Renal pelvis (tissue), 4 donors: Measurements from ENCODE around the gene MAP7D1. TPM values are rescaled to one million over a fixed set of nuclear protein-coding genes. Genes with fewer than 3 reads are reported as not detected.

Experiments
- DNase-seq: peaks from one replicate; pipeline ENCODE4 v3.0.0-alpha.2; 2013
- polyA plus RNA-seq, 3 donors: library from polyadenylated mRNA; unstranded; fragments of 120-200 nt; gene quantifications; one replicate each; pipeline ENCODE4 v1.2.1, GENCODE V29; 2013; ENCODE audit not compliant: insufficient read length in 3 of 3

The MAP7D1 gene
- polyA plus RNA-seq, 3 donors = 55.1 to 72.4 (median 67.5) TPM

- DNase-seq = no peak
Observed at GRCh38 chr1:36125129-36125991, 30.6 kb upstream of the MAP7D1 start, which contains the start of gene COL8A2. TSS of gene COL8A2 (minus strand) at chr1:36125222. CDS start at chr1:36100242, 24,980 bp downstream.

- no peak for DNase-seq
Observed at GRCh38 chr1:36126005-36126716, 29.8 kb upstream of the MAP7D1 start.

GRCh38 chr1:36126797-36127500 lies 29.0 kb upstream of the MAP7D1 start:
- DNase-seq = no peak

- DNase-seq = no peak
Observed at GRCh38 chr1:36128126-36128904, 27.6 kb upstream of the MAP7D1 start.

- no peak for DNase-seq
Observed at GRCh38 chr1:36128905-36129206, 27.1 kb upstream of the MAP7D1 start.

GRCh38 chr1:36132029-36132428 lies 23.9 kb upstream of the MAP7D1 start:
- DNase-seq = no peak

GRCh38 chr1:36133484-36133883 lies 22.5 kb upstream of the MAP7D1 start:
- no peak for DNase-seq

- DNase-seq = no peak
Observed at GRCh38 chr1:36134031-36134430, 21.9 kb upstream of the MAP7D1 start.

GRCh38 chr1:36134505-36135329 lies 21.2 kb upstream of the MAP7D1 start:
- peak; percentile 63 for DNase-seq

GRCh38 chr1:36135330-36135667 lies 20.7 kb upstream of the MAP7D1 start:
- DNase-seq = no peak

- no peak for DNase-seq
Observed at GRCh38 chr1:36135796-36136195, 20.2 kb upstream of the MAP7D1 start.

- no peak for DNase-seq
Observed at GRCh38 chr1:36136535-36136934, 19.4 kb upstream of the MAP7D1 start.

- no peak for DNase-seq
Observed at GRCh38 chr1:36137226-36137625, 18.7 kb upstream of the MAP7D1 start.

GRCh38 chr1:36137776-36138175 lies 18.2 kb upstream of the MAP7D1 start:
- DNase-seq = no peak

GRCh38 chr1:36139521-36139920 lies 16.4 kb upstream of the MAP7D1 start:
- DNase-seq = no peak

GRCh38 chr1:36142121-36142520 lies 13.8 kb upstream of the MAP7D1 start:
- DNase-seq = no peak

GRCh38 chr1:36143424-36143823 lies 12.5 kb upstream of the MAP7D1 start:
- no peak for DNase-seq

- DNase-seq = no peak
Observed at GRCh38 chr1:36144413-36144812, 11.5 kb upstream of the MAP7D1 start.

GRCh38 chr1:36148821-36149236 lies 7.1 kb upstream of the MAP7D1 start:
- no peak for DNase-seq

GRCh38 chr1:36149237-36149972 lies 6.6 kb upstream of the MAP7D1 start, which contains the start of gene TRAPPC3:
TSS of gene TRAPPC3 (minus strand) at chr1:36149486. CDS start at chr1:36149378, 108 bp downstream.
- peak; percentile 100 for DNase-seq
